Fibroblast of skin of back (primary cell): ENCODE measurements around the gene DHH.

Experiments
- DNase-seq: peaks from one replicate; pipeline ENCODE4 v3.0.0-alpha.2; 2013

Gene DHH

DNA sequence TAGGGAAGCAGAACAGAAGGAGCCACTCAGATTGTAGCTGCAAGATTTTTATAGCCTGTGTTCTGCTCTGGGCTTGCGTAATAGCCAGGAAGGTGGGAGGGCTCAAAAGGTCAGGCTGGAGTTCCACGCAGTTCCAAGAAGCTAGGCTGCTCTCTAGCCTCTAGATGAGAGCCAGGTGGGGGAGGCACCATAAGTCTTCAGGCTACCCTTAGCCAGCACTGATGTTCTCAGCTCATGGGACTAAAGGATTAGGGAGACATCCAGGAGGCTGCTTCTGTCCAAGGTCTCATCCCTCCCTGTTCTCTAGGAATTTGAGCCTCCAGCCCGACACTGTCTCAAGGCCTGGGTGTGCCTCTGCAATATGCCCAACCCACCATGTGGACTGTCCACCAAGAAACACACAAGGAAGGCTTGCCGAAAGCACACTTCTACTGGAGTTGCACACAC, 14.4 kb upstream of the DHH start:
- no peak for DNase-seq

DNA sequence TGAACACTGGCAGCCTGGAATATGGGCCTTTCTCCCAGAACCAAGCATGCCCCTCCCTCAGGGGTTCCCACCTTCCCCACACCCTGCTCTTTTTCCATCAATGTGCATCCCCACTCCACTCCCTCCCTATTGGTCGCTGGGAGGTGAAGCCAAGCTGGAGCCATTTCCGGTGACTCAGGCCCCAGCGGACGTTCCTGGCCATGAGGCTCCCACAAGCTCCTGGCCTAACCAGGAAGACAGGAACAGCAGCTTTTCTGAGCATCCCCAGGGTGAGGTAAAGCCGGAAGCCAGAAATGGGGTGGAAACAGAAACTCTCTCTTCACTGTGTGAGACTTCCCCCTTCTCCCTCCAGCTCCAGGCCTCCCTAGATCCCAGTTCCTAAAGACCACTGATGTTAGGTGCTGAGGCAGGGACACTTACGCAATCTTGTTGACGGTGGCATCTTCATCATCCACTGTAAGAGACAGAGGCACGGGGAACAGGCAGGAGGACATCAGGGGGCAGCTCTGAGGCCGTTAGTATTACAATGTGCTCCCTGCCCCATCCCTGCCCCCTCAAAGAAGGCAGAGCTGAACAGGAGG, 11.0 kb upstream of the DHH start:
- no peak for DNase-seq

GRCh38 chr12:49104822-49105221, 10.2 kb upstream of the DHH start:
- no peak for DNase-seq

- no peak for DNase-seq
These were observed 5.8 kb upstream of the DHH start for GRCh38 chr12:49100380-49100779.

GRCh38 chr12:49098703-49099102, 4.1 kb upstream of the DHH start:
- no peak for DNase-seq

- DNase-seq, result peak; percentile 33
These were observed 3.4 kb upstream of the DHH start for GRCh38 chr12:49098035-49098451.

- no peak for DNase-seq
These were observed 2.8 kb upstream of the DHH start for GRCh38 chr12:49097381-49097780.

DNA sequence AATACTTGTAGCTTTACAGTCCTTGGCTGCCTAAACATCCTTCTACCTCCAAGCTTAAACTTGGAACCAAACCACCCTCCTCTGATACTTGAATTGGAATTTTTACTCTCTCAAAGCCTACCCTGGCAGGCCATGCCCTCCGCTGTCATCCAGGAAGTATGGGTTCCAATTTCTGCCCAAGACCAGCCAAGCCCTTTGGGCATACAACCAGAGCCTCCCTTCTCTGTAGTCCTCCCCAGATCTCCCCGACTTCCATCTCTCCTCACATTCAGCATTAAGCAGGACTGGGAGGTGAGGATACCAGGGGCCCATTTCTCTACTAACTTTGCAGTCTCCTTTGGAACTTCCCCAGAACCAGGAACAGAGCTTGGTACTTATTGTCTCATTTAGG, 369 bp upstream of the DHH start:
- no peak for DNase-seq

DNA sequence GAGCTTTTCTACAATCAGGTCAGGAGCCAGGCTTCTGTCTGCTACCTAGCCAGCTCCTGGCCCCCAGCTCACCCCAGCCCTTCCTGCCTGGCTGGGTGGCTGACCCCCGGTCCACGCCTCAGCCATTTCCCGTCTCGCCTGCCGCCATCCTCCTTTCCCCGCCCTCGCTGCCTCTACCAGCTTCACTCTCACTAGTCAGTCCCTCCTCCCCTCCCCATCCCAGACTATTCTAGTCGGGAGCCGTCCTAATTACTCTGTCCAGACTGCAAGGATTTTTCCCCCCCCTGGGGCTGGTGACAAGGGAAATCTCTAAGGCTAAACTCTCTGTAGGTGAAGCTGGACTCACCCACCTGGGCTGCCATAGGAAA, 825 bp downstream of the DHH start:
- no peak for DNase-seq

- DNase-seq, result no peak
These were observed 1.7 kb downstream of the DHH start for GRCh38 chr12:49092816-49093406.

GRCh38 chr12:49092086-49092815, 2.4 kb downstream of the DHH start:
- DNase-seq, result no peak

- DNase-seq, result peak; percentile 40
These were observed 2.8 kb downstream of the DHH start for GRCh38 chr12:49091836-49092085.

DNA sequence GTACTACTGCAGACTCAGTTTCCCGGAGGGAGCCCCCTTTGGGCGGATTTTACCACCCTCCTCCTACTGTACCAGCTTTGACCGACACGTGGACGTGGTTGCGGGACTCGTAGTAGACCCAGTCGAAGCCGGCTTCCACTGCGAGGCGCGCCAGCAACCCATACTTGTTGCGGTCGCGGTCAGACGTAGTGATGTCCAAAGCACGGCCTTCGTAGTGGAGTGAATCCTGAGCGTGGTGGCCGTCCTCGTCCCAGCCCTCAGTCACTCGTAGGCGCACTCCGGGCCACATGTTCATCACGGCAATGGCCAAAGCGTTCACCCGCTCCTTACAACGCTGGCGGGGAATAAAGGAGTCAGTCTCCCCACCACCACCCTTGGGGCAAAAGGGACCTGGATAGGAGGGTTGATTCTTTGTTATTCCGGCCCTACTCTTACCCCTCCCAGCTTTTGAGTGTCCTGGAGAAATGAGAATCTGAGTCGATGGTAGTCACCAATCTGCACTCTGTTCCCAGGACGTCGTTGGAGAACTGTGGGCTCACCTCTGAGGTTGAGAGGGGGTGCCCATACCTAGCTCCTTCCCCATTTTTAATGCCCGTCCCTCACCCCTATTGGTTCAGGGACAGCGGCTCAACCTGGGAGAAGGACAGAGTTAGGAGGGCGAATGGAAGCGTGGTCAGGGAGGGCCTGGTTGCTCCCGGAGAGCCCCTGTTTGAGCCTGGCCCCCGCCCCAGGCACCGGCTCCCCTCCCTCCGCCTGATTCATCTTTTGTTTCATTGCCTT, 3.4 kb downstream of the DHH start:
- no peak for DNase-seq

DNA sequence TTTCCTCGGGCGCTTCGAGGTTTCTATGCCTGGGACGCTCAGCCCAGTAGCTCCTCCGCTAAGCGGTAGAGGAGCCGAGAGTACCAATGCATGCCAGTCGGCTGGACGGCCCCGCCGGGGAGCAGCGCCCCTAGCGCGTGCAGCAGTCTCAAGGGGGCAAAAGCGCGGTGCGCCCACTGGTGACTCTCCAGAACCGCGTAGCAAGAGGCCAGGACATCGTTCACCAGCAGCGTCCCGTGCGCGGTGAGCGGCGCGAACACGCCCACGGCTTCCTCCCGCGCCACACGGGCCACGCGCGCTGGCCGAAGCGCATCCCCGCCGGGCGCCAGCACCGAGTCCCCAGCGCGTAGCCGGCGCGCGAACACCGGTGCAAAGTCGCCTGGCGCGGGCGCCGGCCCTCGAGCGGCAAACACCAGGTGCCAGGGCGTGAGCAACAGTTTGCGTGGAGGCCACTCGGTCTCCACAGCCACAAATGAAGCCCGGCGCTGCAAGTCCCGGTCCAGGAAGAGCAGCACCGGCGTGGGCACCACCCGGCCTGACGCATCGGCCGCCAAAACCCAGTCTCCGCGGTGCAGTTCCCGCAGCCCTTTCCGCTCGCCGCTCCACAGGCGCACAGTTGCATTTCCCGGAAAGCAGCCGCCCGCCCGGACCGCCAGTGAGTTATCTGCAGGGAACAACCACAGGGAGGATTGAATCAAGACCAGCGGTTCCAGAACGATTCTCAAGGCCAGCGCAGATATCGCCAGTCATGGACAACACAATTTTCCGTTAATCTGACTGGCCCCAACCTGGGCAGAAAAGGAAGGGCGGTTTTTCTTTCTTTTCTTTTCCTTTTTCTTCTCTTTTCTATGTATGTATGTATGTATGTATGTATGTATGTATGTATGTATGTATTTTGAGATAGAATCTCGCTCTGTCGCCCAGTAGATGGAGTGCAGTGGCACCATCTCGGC, 4.5 kb downstream of the DHH start:
- peak; percentile 49 for DNase-seq

DNA sequence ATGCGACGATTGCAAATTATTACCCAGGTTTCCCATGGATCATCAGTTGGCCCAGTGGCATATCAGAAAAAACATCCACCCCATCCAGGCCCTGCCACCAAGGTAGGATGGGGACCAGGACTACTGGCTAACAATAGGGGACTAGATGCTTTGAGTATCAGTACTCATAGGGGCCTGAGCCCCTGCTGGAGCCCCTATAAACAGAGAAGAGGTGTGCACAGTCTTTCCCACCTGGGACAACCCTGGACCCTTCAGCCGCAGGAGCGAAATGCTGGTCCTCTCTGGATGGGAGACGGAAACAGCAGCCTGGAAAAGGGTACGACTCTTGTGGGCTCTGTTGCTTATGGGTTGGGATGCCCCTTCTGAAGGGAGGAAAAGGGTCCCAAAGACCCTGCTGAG, 5.7 kb downstream of the DHH start:
- DNase-seq, result no peak

- DNase-seq, result peak; percentile 86
These were observed 6.3 kb downstream of the DHH start for GRCh38 chr12:49088150-49088931.

- DNase-seq, result no peak
These were observed 8.5 kb downstream of the DHH start for GRCh38 chr12:49086116-49086515.

DNA sequence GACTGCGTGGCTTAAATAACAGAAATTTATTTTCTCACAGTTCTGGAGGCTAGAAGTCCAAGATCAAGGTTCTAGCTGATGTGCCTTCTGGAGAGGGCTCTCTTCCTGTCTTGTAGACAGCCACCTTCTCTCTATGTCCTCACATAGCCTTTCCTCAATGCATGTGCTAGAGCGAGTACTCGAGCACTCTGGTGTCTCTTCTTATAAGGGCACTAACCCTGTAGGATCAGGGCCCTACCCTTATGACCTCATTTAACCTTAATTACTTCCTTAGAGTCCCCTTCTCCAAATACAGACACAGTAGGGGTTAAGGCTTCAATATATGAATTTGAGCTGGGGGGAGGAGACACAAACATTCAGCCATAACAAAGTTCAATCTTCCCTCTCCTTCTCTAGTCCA, 10.2 kb downstream of the DHH start:
- DNase-seq, result no peak

DNA sequence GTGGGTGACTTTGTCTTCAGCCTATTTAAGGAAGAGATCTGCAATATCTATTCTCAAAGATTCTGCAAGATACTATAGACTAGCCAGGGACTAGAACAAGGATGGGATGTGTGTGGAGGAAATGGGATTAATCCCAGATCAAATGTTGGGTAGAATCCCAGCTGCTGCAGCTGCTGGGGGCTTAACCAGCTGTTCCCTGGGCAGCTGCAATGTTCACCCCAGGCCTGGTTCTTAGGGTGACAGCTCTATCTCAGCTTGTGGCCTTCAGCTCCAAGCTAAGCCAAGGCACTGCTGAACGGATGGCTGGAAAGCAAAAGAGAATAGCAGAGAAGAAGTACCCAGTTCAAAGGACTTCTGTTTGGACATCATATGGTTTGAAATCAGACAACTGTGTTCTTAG, 14.8 kb downstream of the DHH start:
- DNase-seq, result no peak

GRCh38 chr12:49070971-49071370, 23.6 kb downstream of the DHH start:
- DNase-seq, result no peak

DNA sequence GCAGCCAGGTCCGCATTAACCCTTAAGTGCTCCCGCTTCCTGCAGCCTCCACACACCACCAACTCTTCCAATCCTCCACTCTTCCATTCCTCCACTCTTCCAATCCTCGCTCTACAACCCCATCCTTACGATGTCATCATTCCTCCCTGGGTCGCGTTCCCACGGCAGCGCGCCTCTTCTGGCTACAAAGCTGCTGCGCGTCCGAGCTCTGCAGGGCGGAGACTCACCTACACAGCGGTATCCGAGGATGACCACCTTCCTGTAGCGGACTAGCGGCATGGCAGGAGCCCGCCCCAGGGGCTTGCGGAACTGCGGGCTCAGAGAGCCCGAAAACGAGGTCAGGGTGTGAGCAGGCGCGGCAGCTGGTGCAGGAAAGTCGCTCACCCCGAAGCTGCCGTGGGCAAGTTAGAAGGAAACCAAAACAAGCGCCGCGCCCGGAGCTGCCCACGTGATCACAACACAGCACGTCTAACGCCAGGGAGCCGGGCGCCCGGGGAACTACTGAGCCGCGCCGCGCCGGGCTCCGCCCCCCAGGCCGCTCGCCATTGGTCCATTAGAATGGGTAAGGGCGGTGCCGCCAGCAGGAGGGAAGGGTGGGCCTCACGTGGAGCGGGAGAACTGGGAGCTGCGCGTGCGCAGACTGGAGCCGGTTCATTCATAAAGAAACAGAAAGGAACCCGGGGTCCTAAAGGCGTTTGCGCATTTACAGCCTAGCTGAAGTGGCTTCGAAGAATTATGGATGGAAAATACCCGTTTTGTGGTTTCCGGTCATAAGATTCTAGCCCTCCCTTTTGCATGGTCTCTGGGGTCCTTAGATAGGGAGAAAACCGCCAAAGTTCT, 24.9 kb downstream of the DHH start, which contains the start of gene RHEBL1:
Gene RHEBL1 (minus strand): TSS at position 473 of the 840 bp plus-strand sequence. CDS start 194 bp downstream, at position 279.
- DNase-seq, result peak; percentile 96
